Germinal center (tissue), 1 donor: Measurements from ENCODE around the gene IMMP1L.
A peak's percentile ranks its signal among the peaks of the same experiment; 100 is the strongest.
"Not testable (repeated sequence)": the region's sequence is repeated elsewhere in the genome, so short reads cannot be mapped to it uniquely, and the experiment has no call there.

Source experiments
- DNase-seq: peaks from one replicate; pipeline ENCODE4 v3.0.0; 2012; ENCODE audit warnings: mixed read lengths, low spot score

Gene IMMP1L, protein sequence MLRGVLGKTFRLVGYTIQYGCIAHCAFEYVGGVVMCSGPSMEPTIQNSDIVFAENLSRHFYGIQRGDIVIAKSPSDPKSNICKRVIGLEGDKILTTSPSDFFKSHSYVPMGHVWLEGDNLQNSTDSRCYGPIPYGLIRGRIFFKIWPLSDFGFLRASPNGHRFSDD

DNA sequence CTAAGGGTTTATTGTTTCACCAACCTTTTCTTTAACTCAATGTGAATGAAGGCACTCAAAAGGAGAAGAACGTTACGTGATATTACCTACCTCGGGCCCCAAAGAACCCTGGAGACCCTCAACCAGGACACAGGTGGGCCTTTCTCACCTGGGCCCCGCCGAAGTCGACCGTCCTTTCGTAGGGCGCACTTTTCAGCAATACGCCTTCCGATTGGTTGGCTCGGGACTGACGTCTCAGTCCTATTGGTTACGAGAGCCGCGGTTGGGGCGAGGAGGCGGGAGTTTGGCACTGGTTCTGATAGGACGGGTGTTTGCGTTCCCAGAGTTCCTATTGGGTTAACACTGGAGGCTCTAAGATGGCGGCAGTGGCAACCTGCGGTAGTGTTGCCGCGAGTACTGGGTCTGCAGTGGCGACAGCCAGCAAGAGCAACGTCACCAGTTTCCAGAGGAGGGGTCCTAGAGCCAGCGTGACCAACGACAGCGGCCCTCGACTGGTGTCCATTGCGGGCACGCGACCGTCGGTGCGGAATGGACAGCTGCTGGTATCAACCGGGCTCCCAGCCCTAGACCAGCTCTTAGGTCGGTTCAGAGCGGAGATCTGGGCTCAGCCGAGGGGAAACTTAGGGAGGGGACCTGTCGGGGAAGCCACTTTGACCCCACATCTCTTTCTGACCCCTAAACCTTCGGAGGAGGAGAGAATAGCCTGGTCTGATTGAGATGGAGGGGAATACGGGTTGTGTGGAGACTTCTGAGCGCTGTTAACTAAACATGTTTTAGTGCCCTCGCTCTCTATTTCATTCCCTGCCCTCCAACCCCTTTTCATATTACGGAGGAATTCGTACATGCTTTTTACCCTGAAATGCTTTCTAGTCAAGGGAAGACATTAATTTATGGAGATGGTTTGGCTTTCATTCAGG lies at the start of gene IMMP1L, which contains the start of gene ELP4:
TSS of gene IMMP1L (minus strand) at position 194 of the 917 bp plus-strand sequence. CDS start 46,346 bp downstream, outside the sequence.
TSS of gene ELP4 (plus strand) at position 339 of the 917 bp plus-strand sequence. CDS start at position 357, 18 bp downstream.
- peak; percentile 99 for DNase-seq

DNA sequence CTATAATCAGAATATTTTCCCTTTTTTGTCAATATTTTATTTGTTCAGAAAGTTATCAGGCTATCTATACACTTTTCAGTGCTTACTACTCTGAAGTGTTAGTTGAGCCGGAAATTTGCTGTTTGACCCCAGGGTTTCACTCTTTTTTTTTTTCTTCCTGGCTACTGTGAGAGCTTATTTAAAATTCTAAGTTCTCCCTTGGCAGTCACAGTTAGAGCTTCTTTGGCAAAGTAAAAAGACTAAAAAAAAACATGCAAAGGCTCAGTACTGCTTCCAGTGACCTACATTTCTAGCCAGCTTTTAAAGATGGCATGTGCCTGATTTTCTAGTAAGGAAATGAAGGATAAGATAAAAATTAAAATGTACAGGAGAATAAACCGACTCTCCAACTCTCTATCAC lies 48.6 kb upstream of the IMMP1L start:
- no peak for DNase-seq

DNA sequence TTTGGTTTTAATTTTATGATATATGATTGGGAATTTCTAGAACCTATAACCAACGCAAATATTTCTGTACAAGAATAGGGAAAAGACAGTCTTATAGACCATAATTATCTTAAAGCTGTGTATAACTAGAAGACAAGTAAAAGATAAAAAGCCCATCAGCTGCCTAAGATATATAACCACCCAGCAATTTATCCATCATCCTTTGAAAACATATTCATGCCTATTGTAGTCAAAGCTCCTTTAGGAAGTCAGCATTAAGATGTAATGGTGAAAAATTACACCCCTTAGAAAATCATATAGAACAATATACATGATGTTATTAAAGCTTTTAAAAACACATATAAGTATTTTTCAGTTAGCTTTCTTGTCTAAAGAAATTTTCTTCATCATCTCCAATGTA lies 46.5 kb upstream of the IMMP1L start:
- DNase-seq = no peak

DNA sequence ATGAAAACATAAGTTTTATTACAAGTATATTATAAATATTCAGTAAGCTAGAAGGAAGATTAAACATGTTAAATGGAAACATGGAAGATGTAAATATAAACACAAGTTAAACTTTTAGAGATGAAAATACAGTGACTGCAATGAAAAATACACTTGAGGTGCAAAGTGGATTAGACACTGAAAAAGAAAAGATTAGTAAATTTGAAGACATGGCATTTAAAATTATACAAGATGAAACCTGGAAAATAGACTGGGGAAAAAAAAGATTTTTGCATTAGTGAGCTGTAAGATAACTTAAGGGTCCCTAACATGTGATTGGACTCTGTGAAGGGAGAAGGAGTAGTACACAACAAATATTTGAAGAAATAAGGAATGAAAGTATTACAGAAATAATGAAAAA lies 33.4 kb upstream of the IMMP1L start:
- DNase-seq = no peak

DNA sequence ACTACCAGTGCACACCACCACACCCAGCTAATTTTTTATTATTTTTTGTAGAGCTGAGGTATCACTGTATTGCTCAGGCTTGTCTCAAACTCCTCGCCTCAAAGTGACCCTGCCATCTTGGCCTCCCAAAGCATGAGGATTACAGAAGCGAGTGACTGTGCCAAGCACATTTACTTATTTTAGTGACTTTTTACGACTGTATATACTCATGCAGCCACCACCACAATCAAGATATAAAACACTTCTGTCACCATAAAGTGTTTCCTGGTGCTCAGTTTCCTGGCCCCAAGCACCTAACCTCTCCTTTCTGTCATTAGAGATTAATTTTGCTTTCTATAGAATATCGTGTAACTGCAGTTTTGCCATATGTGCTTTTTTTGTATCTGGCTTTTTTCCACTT lies 26.1 kb upstream of the IMMP1L start:
- no peak for DNase-seq

DNA sequence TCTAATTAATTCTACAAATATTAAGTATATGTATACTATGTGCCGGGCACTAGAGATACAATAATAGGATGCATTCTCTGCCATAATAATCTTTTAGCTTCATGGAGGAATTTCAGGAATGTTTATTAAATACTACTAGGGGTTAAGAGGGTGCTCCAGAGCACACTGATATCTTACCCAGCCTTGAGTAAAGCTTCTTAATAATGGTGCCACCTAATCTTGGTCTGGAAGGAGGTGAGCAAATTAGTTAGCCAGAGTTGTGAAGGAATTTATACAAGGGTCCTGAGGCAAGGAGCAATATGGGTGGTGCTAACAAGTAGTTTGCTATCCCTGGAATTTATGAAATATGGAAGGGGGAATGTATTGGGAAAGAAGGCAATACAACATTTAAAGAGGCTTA lies 21.9 kb upstream of the IMMP1L start:
- DNase-seq = no peak

DNA sequence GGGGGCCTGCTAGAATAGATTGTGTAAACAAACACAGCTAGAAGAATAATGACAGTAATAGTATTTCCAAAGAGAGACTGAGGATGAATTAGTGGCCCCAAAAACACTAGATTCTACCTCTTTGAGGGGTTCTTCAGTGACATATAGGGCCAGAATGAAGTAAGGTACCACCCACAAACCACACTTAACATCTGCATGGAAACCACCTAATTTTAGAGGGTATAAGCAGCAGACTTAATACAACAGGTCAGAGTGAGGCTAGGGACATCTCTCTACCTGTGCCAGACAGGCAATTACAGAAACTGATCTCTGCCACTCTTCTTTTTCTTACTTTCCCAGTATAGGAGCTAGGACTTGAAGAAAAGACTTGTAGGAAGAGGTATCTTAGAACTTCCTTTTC lies 20.3 kb upstream of the IMMP1L start:
- DNase-seq = no peak

DNA sequence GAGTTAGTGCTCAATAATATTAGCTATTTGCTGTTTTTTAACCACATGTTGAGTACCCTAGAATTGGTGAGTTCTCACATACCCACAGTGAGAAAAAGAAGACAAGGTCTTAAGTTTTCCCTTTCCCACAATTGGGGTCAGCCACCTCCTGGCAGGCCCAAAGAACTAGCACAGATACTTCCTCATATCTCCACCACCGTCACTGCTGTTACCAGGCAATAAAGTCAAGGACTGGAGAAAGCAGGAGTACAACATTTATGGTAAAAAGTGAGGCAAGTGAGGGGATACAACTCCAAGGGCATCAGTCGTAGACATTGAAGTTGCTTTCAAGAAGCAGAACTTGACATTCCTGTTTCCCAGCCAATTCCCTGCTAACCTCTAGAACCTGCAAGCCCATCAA lies 19.8 kb upstream of the IMMP1L start:
- DNase-seq = no peak

DNA sequence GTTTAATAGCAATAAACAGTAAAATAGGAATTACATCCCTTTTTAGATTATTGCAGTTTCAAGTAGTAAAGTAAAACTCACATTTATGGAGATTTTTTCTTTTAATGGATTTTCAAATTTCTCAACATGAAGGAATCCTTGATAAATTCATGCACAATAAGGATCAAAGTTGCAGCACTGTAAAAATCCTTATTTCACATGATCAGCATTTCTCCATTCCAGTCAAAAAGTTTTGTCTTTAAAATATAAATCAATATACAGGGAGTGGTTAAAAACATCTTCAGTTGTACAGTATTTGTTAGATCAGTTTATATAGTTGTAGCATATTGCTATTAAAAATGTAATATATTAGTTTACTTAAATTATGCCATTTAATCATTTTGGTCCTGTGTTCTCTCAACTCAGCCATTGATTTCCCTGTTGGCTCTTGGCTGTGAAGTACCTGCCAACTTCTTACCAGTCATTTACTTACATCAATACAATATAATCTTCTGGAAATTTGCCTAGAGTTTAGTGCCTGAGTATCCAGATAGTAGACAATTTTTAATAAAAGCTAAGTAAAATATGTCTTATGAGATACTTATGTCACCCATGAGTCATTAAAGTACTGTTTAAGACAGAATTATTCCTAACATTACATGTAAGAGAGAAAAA lies 12.2 kb upstream of the IMMP1L start:
- DNase-seq = no peak

DNA sequence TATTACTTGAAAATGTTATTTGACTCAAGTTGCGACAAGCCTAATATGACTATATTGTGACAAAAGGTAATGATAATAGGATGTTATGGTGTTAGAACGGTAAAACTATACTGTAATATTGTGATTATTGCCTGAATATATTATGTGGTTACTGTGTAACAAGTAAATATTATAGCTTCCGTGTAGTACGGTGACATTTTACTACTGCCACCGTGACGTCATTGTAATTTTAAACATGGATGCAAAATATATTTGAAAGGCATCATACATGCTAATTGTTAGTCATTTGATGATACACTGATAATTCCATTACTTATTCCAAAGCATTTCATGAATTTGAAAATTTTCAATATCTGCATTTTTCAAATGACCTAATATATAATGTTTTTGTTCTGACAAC lies 2.7 kb upstream of the IMMP1L start:
- no peak for DNase-seq

DNA sequence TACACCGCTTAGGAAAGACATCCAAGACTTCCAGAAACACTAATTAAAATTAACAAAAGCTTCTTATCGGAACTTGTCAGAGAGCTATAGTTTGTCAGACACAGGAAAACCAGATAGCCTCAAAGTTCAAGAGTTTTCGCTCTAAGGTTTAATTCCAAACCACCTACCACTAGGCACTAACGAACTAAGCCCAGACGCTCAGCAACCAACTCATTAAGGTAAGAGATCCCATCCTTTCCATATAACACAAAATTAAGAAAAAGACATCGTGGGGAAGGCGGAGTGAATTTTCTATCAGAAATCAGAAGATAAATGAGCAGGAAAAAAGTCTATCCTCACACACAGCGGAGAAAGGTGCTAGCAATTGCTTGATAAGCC lies 382 bp downstream of the IMMP1L start:
- no peak for DNase-seq

DNA sequence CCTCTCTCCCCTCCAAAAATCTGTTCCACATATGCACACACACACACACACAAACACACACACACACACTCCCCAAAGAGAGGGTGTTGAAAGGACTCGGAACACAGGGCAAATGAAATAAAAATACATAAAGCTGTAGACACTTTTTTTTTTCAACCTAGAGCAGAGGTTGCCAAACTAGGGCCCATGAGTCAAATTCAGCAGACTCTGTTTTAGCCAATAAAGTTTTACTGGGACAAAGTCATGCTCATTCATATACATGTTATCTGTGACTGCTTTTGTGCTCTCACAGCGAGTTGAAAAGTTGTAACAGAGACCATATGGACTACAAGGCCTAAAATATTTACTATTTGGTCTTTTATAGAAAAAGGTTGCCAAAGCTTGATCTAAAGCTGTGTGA lies 8.9 kb downstream of the IMMP1L start:
- no peak for DNase-seq

DNA sequence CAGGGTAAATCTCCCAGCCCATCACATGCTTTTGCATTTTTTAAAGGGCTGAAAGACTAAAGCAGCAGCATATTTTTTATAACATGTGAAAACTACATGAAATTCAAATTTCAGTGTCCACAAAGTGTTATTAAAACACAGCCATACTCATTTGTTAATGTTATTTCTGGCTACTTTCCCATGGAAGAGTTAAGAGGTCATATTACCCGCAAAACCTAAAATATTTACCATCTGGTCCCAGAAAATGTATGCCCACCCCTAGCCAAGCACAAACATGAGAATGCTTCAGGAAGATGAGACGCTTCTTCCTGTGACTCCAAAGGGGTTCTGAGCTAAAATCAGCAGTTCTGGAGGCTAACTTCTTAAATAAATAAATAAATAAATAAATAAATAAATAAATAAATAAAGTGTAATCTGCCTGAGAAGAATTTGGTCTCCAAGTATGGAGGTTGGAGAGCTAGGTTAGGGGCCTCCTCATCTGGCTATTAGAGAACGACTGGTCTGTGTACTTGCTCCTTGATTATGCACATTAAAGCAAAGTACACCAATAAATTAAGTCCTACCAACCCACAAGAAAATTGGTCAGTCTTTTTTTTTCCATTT lies 9.7 kb downstream of the IMMP1L start:
- no peak for DNase-seq

DNA sequence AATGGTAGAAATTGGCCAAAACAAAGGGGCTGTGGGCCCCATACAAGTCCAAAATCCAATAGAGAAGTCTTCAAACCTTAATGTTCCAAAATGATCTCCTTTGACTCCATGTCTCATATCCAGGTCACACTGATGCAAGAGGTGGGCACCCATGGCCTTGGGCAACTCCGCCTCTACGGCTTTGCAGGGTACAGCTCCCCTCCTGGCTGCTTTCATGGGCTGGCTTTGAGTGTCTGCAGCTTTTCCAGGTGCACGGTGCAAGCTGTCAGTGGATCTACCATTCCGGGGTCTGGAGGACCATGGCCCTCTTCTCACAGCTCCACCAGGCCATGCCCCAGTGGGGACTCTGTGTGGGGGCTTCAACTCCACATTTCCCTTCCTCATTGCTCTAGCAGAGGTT lies 15.7 kb downstream of the IMMP1L start:
- DNase-seq = not testable (repeated sequence)

DNA sequence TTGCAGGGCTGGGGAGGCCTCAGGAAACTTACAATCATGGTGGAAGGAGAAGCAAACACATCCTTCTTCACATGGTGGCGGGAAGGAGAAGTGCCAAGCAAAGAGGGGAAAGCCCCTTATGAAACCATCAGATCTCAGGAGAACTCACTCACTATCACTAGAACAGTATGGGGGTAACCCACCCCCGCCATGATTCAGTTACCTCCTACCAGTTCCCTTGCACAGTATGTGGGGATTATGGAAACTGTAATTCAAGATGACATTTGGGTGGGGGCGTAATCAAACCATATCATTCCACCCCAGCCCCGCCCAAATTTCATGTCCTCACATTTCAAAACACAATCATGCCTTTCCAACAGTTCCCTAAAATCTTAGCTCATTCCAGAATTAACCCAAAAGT lies 16.2 kb downstream of the IMMP1L start:
- no peak for DNase-seq

DNA sequence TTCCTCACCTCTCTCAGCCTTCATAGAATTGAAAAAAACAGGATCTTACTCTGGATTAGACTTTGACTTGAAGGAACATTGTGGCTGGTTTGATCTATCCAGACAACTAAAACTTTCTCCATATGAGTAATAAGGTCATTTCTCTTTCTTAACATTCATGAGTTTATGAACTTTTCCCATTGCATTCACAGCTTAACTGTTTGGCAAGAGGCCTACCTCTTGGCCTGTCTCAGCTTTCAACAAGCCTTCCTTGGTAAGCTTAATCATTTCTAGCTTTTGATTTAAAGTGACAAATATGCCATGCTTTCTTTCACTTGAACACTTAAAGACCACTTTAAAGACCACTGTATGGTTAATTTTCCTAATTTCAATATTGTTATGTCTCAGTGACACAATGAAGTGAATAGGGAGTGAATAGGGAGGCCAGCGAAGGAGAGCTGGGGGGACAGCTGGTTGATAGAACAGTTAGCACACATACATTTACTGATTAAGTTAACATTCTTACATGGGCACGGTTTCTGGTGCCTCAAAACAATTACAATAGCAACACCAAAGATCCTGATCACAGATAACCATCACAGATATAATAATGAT lies 17.0 kb downstream of the IMMP1L start:
- DNase-seq = no peak

DNA sequence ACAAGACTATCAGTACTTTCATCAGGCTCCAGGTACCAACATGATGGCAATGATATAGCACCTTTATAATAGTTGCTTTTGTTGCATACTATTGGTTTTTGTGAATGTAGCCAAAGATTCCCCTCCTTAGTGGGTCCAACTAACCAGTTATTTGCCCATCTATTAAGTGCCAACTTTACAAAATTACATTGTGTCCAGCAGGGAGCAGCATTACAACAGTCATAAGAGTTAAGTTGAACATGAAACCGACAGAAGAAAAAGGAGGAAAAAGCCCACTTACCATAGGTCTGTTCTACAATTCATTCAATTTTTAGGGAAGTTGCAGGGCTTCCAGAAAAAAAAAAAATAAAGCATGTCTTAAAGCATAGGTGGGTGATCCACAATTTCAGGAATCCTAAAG lies 21.6 kb downstream of the IMMP1L start:
- DNase-seq = peak; percentile 7

DNA sequence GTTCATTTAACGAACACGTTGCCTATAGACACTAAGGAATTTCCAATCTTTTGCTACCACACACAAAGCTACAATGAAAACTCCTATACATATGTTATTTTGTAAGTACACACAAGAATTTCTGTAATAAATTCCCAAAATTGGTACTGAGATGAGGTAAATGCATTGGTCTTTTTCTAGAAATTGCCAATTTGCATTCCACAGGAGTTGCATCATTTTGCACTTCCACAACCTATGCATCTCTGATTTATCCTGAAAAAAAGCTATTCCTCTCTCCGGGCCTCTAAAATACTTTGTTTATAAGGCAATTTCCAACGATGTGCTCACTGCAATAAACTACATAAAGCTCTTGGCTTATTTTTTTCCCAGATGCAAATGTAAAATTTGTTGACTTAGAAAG lies 24.9 kb downstream of the IMMP1L start:
- DNase-seq = no peak

DNA sequence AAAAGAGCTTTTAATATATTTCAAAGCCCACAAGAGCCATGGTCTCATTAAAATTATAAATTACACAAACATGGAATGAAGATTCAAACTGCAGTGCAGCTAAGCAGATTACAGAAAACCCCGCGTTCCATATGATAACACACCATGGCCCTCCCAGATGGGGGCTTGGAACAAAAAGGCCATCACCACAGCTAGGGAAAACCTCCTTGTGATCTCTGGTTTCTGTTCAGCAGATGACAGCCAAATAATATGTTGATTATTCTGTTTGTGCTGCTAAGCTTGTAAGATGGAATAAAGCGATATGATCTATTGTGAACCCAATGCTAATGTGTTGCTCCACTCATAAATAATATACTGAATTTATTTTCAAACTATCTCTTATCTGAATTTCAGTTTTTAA lies 28.5 kb downstream of the IMMP1L start:
- no peak for DNase-seq

DNA sequence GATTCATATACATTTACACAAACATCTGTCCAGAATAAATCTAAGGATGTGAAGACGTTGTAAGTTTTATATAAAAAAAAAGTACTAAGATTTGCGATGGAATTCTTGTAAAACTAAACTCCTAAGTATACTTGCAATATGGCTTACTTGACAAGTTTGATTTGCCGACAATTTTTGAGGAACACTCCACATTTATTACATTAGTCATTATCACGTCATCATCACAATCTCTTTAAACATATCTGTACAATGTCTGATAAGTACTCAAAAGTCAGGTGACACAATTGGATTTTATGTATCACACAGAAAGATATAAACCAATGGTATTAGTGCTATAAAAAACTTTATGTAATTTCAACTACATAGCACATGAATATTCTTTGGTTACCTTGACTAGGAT lies 30.4 kb downstream of the IMMP1L start:
- DNase-seq = no peak

DNA sequence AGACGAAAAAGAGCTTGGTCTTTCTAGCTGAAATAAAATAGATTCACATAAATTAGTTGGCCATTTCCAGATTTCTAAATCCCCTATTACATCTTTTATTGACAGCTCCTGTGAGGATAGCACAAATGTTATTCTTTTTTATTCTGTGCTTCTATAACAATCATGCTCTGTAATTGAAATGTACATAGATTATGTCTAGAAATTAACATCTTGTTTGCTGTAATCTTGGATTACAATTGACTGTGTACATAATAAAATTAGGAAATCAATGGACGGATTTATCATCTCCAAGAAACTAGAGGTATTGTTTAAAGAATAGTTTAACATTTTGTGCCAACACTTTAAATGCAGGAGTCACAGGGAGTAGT lies 31.2 kb downstream of the IMMP1L start:
- DNase-seq = no peak

DNA sequence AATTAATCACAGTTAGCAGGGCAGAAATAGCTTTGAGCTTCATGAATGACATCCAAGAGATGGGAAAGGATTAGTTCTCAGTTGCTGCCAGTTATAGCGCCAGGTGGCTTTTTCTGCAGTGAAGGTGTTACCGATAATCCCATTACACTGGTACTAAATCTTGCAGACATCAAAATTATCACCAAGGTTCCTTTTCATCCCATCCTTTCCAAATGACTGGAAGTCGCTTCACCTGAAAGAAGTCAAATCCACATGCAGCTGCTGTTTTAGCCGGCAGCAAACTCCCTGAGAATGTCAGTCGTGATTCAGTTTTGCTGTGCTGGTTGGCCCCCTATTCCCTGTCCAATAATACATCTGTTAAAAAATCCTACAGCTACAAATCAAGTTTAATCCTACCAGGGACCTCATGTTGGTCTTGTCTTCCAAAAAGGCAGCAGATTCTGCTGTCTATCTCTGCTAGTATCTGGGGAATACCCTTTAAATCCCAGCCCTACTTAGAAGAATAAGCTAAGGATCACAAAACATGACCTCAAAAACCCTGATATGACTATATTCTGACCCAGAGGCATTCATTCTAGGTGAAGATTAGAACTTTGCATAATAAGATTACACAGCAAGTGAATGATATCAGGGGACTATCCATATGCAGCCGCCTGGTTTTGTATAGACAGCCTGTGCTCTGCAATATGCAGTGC lies 31.7 kb downstream of the IMMP1L start:
- DNase-seq = no peak
